WERI-Rb-1 (cell line): Measurements from ENCODE around the gene SNRNP40.

ENCODE experiments used
- DNase-seq: peaks from one replicate; pipeline ENCODE4 v3.0.0-alpha.2; 2020
- H3K27ac ChIP-seq: fragments of 250-450 bp; sonication (Bioruptor Pico); 2 replicates; pipeline ENCODE4 v1.5.1; 2020; ENCODE audit warnings: mild to moderate bottlenecking, moderate library complexity
- H3K27me3 ChIP-seq: fragments of 250-450 bp; sonication (Bioruptor Pico); 2 replicates; pipeline ENCODE4 v1.5.1; 2021; ENCODE audit warnings: mild to moderate bottlenecking, low read depth, moderate library complexity; ENCODE audit not compliant: insufficient read depth, severe bottlenecking
- H3K36me3 ChIP-seq: fragments of 250-450 bp; sonication (Bioruptor Pico); 2 replicates; pipeline ENCODE4 v1.5.1; 2020; ENCODE audit warnings: mild to moderate bottlenecking, moderate library complexity
- H3K4me3 ChIP-seq: 2 replicates; pipeline ENCODE4 v1.5.1; 2011; ENCODE audit warnings: low read depth, mild to moderate bottlenecking, control low read depth, low read length
- H3K9me3 ChIP-seq: fragments of 250-450 bp; sonication (Bioruptor Pico); 2 replicates; pipeline ENCODE4 v1.5.1; 2021; ENCODE audit warnings: mild to moderate bottlenecking, moderate library complexity; ENCODE audit not compliant: severe bottlenecking
- TF ChIP-seq, protein P1 (sequence below): IDR thresholded peaks from 2 replicates; pipeline ENCODE4 v1.5.1; 2011; ENCODE audit warnings: low read depth, mild to moderate bottlenecking, control low read depth, inconsistent platforms, low read length

SNRNP40 gene

DNA sequence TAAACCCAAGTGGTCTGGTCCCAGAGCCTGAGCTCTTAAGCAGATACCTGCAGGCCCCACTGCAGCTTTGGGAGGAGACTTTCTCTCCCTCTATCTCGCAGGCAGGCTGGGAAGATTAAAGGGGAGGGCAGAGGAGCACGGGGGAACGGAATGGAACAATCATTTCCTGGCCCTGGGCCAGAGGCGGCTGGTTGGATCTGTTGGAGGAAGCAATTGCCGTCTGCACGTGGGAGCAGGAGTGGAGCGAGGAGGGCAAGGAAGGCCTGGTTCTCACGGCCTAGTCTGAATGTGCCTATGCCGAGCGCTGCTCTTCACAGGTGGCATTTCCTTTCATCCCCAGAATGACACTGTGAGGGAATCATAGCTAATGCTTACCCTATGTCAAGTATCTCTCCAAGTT, 80.6 kb downstream of the SNRNP40 start:
- TF ChIP-seq, protein P1, sequence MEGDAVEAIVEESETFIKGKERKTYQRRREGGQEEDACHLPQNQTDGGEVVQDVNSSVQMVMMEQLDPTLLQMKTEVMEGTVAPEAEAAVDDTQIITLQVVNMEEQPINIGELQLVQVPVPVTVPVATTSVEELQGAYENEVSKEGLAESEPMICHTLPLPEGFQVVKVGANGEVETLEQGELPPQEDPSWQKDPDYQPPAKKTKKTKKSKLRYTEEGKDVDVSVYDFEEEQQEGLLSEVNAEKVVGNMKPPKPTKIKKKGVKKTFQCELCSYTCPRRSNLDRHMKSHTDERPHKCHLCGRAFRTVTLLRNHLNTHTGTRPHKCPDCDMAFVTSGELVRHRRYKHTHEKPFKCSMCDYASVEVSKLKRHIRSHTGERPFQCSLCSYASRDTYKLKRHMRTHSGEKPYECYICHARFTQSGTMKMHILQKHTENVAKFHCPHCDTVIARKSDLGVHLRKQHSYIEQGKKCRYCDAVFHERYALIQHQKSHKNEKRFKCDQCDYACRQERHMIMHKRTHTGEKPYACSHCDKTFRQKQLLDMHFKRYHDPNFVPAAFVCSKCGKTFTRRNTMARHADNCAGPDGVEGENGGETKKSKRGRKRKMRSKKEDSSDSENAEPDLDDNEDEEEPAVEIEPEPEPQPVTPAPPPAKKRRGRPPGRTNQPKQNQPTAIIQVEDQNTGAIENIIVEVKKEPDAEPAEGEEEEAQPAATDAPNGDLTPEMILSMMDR: no peak
- Histone ChIP-seq H3K4me3 (no peak overlapping the region), H3K36me3 (no peaks in the 10 kb centered on the region; the same call in 1 of the 2 replicates), H3K27me3 (no peaks in the 10 kb centered on the region), H3K27ac (peak overlapping the region; percentile 11; the same call in 1 of the 2 replicates), H3K9me3 (no peaks in the 10 kb centered on the region)
- DNase-seq: peak; percentile 68

GRCh38 chr1:31215065-31215570, 81.5 kb downstream of the SNRNP40 start:
- no peaks in the 10 kb centered on the region for H3K27me3 ChIP-seq
- TF ChIP-seq, protein P1: no peak

DNA sequence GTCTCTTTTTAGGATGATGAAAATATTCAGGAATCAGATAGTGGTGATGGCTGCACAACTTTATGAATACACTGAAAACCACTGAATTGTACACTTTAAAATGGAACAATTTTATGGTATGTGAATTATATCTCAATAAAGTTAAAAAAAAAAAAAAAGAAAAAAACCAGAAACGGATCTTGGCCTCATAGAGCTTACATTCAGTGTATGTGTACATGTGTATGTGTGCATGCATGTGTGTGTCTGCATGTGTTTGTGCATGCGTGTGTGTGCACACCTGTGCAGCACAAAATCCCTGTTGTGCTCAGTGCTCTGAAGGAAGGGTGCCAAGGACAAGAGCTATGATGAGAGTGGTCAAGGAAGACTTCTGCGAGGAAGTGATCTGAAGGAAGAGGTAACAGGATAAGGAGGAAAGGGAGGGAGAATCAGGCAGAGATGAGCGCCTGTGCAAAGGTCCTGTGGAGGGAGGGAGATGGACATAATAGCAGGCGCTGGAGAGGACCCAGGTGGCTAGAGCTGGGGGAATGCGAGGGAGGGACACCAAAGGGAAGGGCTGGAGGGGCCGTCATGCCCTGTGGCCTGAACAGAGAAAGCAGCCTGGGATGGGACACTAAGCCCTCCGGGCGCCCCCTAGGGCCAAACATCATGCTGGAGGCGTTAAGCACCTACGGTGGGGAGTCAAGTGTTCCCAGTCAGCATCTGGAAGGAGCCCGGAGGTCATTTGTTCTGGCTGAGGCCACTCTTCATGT, 82.1 kb downstream of the SNRNP40 start:
- Histone ChIP-seq H3K4me3 (no peak overlapping the region), H3K36me3 (no peaks in the 10 kb centered on the region; the same call in 1 of the 2 replicates), H3K9me3 (no peaks in the 10 kb centered on the region), H3K27me3 (no peaks in the 10 kb centered on the region), H3K27ac (no peak overlapping the region)
- TF ChIP-seq, protein P1: peak; percentile 31; the same call in 1 of the 2 replicates
- DNase-seq: no peak

More at GRCh38 chr1:31215065-31215570, 81.5 kb downstream of the SNRNP40 start:
- H3K36me3 ChIP-seq: no peaks in the 10 kb centered on the region; the same call in 1 of the 2 replicates
- H3K27ac ChIP-seq: no peak overlapping the region
- H3K4me3 ChIP-seq: no peak overlapping the region
- H3K9me3 ChIP-seq: no peaks in the 10 kb centered on the region
- no peak for DNase-seq
